HG02884 (cell line): ENCODE results near the gene IVD.
A peak's percentile ranks its signal among the peaks of the same experiment; 100 is the strongest.

Experiments
- ATAC-seq: cut with Tn5 transposase; IDR thresholded peaks from one replicate; pipeline ENCODE4 v1.9.1; 2021; ENCODE audit warnings: mild to moderate bottlenecking, moderate library complexity; ENCODE audit not compliant: unreplicated experiment

The IVD gene

DNA sequence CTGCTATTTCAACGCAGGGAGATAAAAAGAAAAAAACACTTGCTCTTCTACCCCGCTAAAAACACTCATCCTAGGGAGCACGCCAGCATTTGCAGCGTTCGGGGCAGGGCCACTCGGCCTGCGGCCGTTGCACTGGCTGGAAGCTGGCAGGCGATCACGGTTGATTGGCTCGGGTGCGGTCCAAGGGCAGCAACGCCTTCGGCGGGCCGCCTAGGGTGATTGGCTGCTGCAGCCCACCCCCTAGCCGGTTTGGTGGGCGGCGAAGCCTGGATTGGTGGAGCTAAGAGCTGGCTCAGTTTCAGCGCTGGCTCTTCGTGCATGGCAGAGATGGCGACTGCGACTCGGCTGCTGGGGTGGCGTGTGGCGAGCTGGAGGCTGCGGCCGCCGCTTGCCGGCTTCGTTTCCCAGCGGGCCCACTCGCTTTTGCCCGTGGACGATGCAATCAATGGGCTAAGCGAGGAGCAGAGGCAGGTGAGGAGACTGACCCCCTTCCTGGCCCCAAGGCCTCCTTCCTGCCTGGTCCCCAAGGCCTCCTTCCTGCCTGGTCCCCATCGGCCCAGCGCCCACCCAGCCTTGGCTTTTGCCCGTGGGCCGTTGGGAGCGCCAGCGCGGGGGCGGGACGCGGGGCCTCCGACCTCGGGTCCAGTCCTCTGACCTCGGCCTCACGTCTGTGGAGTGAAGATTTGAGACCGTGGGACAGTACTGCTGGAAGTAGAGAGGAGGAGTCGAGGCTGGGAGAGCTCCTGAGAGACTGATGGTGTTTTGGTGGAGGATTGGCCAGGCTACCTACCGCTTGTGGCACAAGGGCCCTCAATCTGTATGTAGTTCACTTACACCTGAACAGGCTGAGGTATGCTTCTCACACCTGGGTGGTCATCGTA is at the start of gene IVD:
TSS of gene IVD (plus strand) at position 295 of the 881 bp plus-strand sequence. CDS start at position 328, 33 bp downstream.
- ATAC-seq = peak; percentile 83

DNA sequence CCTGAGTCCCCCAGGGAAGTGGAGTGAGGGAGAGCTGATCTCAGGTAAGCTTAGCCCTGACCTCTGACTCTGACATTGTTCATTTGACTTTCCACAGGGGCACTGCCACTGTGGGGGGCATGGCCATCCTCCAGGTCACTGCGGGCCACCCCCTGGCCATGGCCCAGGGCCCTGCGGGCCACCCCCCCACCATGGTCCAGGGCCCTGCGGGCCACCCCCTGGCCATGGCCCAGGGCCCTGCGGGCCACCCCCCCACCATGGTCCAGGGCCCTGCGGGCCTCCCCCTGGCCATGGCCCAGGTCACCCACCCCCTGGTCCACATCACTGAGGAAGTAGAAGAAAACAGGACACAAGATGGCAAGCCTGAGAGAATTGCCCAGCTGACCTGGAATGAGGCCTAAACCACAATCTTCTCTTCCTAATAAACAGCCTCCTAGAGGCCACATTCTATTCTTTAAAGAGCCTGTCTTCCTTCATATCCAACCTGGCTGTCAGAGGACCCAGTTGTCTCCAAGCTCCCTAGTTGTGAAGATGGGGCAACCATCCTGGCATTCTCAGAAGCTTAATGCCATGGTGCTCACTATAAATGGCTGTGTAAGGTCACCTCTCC is 49.5 kb upstream of the IVD start:
- ATAC-seq = no peak

DNA sequence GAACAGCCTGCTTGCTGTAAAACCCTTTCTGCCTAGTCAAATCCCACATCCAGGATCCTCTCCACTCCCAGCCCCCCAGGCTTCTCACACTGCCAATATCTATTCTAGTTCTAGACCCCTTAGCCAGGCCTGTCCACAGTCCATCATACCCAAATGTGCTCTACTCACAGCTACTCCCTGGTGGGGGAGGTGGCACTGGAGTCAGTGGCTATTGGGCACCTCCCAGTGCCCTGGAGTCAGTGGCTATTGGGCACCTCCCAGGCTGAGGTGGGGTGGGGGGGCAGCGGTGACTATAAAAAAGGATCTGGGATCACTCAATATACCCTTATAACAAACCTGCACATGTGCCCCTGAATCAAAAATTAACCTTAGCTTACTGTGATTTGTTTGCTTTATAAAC is 48.3 kb upstream of the IVD start:
- no peak for ATAC-seq

DNA sequence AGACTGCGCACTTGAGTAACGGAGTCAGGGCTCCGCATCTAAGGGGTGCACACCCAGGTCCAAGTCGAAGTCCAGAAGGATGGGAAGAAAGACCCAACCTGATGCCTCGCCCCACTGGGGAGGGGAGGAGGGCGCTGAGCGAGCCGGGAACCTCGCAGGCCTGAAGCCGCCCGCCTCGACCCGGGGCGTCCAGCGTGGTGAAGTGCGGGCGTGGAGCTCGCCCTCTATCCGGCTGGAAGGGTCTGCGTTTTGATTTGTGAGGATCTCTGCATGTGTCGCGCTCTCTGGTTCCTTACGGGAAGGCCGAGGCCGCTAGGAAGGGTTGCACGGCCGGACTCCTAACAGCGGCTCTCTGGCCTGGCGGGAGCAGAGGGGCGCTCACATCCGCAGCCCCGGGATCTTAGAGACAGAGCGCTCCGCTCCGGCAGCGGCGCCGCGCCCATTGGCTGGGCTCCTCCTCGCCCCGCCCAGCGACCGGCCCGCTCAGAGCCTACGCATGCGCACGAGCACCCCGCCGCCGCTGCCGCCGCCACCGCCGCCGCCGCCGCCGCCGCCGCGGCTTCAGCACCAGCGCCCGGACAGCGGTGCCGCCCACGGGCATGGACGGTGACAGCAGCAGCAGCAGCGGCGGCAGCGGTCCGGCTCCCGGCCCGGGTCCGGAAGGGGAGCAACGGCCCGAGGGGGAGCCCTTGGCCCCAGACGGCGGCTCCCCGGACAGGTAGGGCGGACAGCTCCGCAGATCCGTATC is 47.7 kb upstream of the IVD start, which contains the start of gene DISP2:
TSS of gene DISP2 (plus strand) at position 497 of the 748 bp plus-strand sequence. CDS start at position 600, 103 bp downstream.
- peak; percentile 76 for ATAC-seq

DNA sequence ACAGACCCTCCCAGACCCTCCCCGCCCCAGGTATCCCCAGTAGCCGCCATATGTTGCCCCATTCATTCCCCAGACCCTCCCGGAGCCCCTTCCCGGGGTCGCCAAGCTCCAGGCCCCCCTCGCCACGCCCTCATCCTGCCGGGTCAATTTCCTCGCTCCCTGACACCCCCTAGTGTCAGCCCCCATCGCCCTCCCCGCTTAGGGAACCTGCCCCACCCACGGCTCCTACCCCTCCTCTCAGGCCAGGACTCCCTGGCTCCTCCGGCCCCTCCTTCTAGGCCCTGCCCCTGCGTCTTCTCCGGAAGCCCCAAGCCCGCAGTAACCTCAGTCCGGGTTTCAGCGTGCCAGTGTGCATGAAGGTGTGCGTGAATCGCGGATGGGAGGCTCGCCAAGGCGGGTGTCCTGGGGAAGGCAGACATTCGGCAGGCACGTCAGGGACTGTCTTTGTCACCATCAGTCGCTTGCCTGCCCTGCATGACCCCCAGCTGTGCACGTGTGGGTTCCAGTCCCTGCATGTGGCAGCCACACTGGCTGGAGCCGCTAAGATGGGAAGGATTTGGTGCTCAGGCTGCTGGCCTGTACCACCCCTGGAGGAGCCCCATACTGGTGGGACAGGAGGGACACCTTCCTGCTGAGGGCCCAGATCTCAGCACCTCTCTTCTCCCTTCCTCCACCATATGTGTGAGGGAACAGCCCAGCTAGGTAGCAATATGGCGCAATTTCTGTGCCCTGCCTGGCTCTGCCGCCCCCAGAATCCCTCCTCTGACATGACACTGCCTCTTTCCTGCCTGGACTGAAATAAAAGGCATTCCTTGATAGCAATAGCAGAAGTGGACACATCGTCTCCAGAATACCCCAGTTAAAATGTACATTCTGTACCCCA is 46.9 kb upstream of the IVD start:
- no peak for ATAC-seq

DNA sequence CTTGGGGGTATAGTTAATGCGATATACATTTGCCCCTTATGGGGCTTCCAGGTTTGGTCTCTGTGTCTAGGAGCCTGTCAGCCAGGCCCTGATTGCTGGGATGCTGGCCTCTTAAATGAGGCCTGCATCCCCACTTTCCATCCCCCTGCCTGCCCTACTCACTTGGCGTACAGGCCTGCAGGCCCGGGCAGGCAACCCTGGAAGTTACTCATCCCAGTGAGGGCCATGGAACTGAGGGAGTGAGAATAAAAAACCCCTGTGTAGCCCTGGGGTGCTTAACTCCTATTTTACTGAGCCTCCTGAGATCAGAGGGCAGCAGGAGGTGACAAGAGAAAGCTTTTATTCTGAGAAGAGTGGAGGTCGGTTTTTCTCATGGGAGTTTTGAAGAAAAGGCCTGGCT is 45.6 kb upstream of the IVD start:
- no peak for ATAC-seq

GRCh38 chr15:40361640-40362039 is 44.0 kb upstream of the IVD start:
- ATAC-seq = no peak

GRCh38 chr15:40363611-40364010 is 42.0 kb upstream of the IVD start:
- ATAC-seq = no peak

GRCh38 chr15:40364251-40364650 is 41.3 kb upstream of the IVD start:
- ATAC-seq = no peak

DNA sequence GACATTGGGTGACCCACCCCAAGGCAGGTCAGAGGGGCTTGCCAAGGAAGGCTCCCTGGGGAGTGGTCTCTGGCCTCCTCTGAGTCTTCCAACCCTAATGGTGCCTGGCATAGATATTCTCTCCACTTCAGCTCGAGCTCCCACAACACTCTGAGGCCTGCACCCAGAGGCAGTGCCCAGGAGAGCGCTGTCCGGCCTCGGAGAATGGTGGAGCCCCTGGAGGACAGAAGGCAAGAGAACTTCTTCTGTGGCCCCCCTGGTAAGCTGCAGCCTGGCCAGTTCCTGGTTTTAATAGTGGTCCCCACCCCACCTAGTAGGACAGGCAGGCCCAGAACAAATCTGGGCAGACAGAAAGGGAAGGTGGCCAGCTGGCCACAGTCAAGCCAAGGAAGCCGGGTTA is 40.6 kb upstream of the IVD start:
- ATAC-seq = no peak

- no peak for ATAC-seq
These were observed 39.8 kb upstream of the IVD start for GRCh38 chr15:40365624-40366456.

DNA sequence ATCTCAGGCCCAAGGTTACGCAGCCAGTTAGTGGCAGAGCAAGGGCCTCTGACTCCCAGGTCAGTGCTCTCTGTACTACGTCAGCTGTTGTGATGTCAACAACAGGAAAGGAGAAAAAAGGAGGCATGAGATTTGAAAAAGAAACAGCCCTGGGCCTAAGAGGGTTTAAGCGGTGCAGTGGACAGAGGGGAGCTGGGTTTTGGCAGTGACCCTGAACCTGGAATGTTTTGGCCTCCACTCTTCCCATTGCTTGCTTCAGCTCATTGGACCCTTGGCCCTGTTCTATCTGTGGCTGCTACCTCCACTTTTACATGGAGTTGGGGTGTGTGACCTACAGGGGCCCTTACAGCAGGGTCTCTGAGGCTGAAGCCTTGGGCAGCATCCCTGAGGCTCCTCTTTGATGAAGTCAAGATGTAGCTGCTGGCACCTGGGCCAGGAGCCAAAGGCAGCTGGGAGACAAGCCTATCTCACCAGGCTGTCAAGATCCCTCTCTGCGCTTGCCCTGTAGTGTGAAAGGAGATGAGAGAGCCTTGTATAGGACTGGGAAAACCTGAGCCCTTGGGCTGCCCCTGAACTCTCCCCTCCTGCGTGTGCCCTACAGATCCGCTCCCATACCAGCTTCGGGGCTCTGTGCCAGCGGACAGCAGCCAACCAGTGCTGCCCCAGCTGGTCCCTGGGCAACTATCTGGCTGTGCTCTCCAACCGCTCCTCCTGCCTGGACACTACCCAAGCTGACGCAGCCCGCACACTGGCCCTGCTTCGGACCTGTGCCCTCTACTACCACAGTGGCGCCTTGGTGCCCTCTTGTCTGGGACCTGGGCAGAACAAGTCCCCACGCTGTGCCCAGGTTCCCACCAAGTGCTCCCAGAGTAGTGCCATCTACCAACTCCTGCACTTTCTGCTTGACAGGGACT is 38.9 kb upstream of the IVD start:
- ATAC-seq = no peak

- ATAC-seq = no peak
These were observed 38.3 kb upstream of the IVD start for GRCh38 chr15:40367371-40367685.

- peak; percentile 84 for ATAC-seq
These were observed 37.6 kb upstream of the IVD start for GRCh38 chr15:40367686-40368611.

DNA sequence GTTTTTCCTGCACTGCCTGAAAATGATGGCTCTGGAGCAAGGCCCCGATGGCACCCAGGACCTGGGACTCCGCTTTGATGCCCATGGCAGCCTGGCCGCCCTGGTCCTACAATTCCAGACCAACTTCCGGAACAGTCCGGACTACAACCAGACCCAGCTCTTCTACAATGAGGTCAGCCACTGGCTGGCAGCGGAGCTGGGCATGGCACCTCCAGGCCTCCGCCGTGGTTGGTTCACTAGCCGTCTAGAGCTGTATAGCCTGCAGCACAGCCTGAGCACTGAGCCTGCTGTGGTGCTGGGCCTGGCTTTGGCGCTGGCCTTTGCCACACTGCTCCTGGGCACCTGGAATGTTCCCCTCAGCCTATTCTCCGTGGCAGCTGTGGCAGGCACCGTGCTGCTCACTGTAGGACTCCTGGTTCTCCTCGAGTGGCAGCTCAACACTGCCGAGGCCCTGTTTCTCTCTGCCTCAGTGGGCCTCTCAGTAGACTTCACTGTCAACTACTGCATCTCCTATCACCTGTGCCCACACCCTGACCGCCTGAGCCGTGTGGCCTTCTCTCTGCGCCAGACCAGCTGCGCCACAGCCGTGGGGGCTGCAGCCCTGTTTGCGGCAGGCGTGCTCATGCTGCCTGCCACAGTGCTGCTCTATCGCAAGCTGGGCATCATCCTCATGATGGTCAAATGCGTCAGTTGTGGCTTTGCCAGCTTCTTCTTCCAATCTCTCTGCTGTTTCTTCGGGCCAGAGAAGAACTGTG is 36.7 kb upstream of the IVD start:
- ATAC-seq = no peak

GRCh38 chr15:40369474-40369869 is 36.1 kb upstream of the IVD start:
- no peak for ATAC-seq

GRCh38 chr15:40369971-40370370 is 35.6 kb upstream of the IVD start:
- ATAC-seq = no peak
